Esophagus mucosa (tissue), 1 donor: Measurements from ENCODE around the gene RC3H1. TPM values are rescaled to one million over a fixed set of nuclear protein-coding genes. Genes with fewer than 3 reads are reported as not detected.
"Not testable (repeated sequence)": the region's sequence is repeated elsewhere in the genome, so short reads cannot be mapped to it uniquely, and the experiment has no call there.

Experiments
- ATAC-seq: fragments of 200-7000 bp; cut with Tn5 transposase; one replicate; pipeline ENCODE4 v1.9.1; 2020
- total RNA-seq: library from RNA; stranded (reverse); gene quantifications from one replicate; pipeline ENCODE4 v1.2.4, GENCODE V29; 2023
- donor health status: DM: yes; HTN: yes; CAD: no.

Gene RC3H1
- total RNA-seq, 1 donor from 2014 or later = 25.1 TPM

DNA sequence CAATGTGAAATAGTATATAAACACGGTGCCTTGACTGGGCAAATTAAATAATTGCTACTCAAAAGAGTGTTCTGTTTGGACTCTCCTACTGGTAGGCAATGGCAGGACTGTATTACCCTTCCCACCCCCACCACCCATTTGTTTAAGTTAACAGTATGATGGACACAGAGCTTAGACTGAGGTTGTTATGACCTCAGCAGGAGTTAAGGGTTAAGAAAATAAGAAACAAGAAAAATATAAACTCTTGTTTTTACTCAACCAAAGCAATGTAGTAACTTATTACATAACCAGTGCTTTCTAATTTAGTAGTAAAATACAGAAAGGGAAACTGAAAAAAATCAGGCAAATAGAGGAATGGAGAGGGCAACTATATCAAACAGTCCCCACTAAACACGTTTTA, 85.1 kb downstream of the RC3H1 start:
- ATAC-seq = no peak

DNA sequence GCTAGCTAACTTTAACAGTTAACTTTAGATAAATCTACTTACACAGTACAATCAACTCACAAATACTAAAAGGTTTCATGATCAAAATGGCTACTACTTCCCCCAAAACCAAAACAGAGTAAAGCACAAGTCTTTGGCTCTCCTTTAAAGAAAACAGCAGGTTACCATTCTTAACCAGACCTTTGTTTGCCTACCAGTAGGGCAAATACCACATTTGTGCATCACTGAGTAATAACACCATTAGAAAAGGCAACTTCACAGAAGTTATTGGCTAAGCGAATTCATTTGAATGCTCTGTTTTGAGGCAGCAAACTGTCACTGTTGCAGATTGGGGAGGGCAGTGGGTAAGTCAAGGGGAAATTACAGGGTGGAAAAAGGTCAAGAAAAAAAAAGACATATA, 87.7 kb downstream of the RC3H1 start:
- no peak for ATAC-seq

DNA sequence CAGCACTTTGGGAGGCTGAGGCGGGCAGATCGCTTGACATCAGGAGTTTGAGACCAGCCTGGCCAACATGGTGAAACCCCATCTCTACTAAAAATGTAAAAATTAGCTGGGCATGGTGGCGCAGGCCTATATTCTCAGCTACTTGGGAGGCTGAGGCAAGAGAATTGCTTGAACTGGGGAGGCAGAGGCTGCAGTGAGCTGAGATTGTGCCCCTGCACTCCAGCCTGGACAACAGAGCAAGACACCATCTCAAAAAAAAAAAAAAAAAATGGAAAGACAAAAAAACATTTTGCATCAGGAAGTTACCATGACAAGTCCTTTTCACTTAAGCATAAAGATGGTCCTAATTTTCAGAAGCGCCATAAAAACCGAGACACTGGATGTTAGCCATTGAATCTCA, 91.6 kb downstream of the RC3H1 start:
- not testable (repeated sequence) for ATAC-seq

DNA sequence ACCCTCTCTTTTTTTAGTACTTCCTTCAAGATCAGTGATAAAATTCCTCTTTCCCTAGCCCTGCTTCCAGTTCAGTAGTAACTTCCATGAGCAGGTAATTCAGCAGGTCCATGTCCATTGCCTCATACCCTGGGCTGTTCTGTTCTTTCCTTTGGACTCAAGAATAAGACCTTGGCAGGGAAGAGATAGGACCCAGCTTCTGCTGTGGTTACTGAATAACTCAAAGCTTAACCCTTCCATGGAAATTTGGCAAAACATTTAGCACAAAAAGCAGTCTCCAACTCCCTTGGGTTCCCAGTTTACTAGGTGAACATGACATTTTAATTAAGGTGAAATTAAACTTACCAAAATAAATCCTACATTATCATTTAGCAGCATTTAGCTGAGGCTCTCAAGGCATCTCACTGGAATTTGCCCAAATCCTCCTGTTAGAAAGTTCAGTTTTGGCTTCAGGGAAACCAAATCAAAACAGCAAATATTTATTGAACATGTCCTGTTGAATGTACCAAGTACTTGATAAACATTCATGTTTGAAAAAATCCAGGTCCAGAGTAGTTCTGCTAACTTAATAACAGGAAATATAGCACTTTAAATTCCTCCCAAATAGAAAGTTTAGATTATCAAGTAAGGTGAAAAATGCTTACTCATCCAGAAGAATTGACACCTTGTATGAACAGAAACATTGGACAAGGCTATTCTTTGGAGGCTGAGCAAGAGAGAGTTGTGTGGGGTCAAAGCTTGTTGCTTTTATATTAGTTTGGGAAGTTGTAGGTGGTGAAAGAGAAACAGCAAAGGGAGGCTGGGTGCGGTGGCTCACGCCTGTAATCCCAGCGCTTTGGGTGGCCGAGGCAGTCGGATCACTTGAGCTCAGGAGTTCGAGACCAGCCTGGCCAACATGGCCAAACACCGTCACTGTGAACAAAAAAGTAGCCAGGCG, 96.6 kb downstream of the RC3H1 start:
- no peak for ATAC-seq

DNA sequence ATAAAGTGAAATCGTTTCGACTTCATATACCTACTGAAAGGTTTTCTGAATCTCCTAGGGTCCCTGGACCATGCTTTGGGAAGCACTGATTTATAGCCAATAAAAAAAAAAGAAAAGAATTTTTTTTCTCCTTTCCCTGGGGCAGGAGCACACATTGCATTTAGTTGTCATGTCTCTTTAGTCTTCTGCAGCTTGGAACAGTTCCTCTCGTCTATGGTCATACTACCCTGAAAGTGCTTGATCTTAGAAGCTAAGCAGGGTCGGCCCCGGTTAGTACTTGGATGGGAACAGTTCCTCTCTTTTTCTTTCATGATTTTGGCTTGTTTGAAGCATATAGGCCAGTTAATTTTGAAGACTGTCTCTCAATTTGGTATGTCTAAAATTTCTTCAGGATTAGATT, 101.3 kb downstream of the RC3H1 start:
- no peak for ATAC-seq

DNA sequence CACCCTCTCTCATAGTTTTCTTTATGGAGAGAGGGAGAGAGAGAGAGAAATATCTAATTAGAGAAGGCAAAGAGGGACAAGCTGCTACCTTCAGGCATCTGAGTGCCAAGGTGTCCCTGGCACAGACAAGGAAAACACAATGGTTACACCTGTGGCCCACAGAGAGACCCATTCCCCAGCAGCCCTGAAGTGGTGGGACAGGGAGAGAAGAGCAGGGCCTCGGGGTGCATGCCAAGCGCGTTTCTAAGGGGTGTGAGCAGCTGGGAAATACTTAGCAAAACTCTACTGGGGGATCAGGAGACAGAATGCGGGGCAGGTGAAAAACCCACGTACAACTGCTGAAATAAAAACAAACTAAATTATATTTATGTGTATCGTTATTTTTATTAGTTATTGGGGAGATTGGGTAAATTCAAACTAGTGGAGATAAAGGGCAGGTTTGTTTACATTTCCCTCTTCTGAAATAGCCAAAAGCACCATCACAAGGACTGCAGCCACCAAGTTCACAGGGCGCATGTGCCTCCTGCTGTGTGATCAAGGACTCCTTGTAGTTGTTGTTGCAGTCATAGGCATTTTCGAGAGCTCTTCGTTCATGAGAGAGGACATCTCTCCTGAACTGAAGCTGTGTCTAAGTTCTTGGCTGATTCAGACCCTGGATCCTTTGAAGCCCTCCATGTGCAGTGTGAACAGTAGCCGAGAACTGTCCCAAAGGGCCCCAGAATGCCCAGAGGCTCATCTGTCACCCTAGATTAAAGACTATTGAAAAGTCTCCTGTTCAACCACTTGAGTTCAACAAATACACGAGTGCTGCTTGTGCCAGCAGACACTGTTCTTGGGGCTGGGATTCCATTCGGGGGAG, 104.3 kb downstream of the RC3H1 start:
- ATAC-seq = no peak

DNA sequence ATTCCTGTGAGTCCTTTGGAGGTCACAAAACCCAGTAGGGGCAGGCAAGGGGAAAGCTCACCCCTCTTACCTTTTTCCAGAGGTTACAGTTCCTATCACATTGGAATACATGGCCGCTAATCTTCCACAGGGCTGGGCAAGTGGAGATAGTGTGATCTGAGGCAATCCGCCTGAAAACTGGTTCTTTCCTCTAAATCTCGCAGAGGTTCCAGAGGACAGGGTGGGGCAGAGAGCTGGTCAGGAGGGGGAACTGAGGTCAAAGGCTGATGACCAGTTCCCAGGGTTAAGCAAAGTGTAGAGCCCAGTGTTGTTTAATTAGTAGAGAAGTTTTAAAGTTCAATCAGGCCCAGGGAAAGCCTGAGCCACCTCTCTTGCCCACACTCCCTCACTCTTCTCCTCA, 105.0 kb downstream of the RC3H1 start, which contains the start of gene SERPINC1:
SERPINC1 (minus strand) TSS at position 179 of the 400 bp plus-strand sequence; CDS start at position 111, 68 bp downstream.
- ATAC-seq = no peak

DNA sequence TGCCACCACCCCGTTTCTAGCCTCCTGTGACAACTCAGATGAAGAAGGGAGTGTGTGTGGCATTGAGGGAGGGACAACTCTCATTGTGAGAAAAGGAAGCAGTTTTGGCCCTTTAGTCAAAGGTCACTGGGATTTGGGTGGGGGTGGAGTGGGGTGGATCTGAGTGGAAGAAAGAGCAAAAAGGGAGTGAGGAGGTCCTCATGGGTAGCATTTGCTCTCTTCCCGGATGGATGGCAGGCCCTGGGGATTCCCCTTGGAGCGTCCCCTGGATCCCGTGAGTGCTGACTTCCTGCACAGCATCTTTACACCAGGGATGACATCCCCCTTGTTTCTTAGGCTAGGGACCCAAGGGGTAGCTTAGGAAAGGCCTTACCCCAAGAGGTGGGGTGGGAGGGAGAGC, 105.5 kb downstream of the RC3H1 start:
- no peak for ATAC-seq

DNA sequence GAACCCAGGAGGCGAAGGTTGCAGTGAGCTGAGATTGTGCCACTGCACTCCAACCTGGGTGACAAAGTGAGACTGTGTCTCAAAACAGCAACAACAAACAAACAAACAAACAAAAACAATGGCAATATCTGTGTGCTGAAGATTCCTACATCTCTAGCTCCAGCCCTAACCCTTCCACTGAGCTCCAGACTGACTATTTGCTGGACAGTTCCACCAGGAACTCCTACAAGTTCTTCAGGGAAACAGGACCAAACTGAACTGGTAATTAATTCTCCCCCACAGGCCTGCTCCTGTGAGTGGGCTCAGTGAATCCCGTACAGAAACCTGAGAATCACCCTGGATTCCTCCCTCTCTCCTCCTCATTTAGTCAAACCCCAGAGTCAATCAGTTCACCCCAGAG, 106.6 kb downstream of the RC3H1 start:
- no peak for ATAC-seq

DNA sequence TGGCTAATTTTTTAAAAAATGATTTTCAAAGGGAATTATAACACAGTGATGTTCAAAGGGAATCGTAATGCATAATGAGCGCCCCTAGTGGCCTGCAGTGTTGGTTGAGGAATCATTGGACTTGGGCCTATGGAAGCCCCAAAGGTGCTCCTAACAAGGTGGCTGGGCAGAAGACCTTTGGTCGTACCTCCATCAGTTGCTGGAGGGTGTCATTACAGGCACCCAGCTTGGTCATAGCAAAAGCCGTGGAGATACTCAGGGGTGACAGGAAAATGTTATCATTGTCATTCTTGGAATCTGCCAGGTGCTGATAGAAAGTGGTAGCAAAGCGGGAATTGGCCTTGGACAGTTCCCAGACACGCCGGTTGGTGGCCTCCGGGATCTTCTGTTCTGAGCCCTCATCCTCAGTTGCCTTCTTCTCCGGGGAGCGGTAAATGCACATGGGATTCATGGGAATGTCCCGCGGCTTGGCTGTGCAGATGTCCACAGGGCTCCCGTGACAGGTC, 107.7 kb downstream of the RC3H1 start:
- ATAC-seq = no peak

DNA sequence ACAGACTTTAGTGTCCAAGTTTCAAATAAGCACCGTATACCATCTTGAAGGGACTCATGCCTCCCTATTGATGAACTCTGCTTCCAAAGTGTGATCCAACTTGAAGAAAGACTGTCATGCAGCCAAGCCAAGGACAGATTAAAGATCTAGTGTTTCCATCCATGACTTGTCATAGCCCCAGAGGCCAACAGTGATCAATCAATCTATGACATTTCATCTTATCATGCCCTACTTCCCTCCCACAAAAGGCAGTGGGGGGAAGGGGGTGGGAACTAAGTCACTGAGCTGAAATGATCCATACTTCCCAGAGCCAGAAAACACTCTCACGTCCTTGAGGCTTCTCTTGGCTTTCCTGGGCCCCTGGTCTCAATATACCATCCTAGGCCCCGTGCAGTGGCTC, 109.0 kb downstream of the RC3H1 start:
- no peak for ATAC-seq

DNA sequence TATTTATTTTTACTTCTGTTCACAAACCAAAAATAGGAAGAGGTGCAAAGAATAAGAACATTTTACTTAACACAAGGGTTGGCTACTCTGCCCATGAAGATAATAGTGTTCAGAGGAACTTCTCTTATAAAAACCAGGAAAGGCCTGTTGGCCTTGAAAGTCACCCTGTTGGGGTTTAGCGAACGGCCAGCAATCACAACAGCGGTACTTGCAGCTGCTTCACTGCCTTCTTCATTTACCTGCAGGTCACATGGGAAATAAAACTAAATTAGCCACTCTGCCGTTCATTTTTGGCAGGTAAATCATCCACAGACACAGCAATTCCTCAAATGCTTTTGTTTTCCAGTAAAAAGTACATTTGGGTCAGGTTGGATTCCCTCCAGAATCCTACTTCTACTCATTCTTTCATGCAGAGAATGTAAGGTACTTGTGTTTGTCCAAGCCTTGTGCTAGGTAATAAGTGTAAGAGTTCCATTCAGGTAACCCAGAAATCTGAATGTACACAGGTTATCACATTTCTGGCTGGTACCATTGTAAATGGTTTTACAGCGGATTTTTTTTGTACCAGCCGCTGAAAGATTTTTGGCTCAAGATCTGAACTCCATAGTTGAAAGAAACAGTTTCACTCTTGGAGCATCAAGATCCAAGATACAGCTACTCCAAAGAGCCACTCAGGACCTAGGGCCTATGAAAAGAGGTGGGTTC, 118.2 kb downstream of the RC3H1 start:
- no peak for ATAC-seq

DNA sequence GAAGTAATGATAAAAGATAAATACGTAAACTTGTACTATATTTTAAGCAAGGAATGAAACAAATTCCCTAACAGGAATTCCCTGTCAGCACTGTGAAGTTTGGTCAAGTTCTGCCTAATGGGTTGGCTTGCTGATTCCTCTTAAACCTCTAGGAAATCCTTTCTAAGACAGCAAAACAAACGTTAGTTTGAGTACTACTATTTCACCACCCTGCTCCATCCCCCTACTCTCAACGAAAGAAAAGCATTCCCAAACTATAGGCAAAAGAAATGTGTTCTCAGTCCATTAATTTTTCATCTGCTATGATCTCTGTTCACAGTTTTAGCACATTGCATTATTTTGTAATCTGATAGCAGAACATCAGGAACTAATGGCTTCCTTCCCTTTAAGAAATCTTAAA, 121.2 kb downstream of the RC3H1 start:
- ATAC-seq = no peak

DNA sequence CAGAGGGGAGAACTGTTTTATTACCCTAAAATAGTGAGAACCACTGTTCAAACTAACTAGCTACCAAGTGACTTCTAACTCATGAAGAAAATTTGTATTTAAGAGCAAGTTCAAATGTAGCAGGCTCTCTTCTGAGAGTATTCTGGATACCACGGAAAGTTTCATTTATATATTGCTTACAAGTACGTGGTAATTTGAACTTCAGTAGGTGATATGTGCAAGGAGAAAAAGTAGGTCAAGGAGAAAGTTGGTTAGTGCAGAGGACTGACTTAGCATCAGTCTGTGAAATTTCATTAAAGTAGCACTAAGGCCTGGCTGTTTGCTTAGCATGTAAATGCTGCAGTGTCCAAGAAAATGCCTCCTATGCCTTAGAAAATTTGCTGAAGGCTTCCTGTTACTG, 121.7 kb downstream of the RC3H1 start:
- no peak for ATAC-seq

DNA sequence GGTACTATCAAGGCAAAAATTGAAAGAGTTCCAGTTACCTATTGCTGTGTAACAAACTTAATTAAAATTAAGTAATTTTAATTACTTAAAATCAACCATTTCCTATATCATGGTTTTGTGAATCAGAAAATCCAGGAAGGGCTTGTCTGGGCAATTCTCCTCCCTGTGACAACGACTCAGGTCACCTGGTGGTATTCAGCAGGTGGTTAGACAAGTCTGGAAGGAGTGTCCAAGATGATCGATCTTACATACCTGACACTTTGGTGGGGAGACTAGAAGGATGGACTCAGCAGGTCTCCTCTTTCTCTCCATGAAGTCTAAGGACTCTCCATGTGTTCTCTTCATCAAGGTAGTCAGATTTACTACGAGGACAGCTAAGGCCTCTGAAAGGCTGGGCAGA, 128.0 kb downstream of the RC3H1 start:
- ATAC-seq = peak; percentile 60

DNA sequence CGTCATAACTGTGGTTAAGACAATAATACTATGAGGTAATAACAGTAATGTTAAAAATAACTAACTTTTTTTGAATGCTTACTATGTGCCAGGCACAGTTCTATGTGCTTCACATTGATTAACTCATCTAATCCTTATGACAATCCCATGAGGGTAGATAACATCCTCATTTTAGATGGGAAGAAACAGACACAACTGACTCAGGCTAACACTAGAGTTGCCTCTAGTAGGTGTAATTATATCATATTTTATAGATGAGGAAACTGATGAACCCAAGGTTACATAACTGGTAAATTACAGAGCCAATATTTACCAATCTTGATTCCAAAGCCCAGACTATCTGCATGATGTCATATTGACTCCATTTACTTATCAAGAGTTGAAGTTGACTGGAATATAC, 128.5 kb downstream of the RC3H1 start:
- no peak for ATAC-seq

DNA sequence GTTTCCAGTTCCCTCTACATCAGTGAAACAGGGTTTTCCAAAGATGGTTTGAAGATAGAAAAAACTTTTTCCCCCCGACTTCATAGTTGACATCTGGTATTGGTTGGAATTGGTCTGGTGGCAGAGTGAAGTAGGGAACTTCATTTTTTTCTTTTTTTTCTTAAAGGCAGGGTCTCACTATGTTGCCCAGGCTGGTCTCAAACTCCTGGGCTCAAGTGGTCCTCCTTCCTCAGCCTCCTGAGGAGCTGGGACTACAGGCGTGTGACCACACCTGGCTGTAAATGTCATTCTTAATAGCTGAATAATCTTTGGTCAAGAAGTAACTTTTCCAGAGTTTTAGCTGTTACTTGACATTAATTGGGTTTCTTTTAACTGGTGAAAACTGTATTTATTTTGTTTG, 132.3 kb downstream of the RC3H1 start:
- ATAC-seq = no peak

DNA sequence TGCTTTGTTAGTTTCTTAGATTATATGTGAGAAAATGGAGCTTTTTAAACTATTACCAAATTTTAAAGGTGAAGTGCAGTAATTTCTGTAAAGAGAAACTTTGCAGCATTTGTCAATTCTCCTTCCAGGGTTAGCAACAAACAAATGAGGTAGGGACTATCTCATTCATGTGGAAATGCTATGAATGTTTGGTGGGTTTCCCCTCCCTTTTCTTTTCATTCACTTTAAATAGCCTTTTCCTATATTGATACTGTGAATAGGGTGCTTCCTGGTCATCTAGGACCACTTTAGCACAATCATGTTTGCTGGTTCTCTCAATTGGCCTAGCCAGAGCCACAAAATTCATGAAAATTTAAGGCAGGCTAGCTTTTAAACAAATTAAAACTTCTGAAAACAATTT, 133.4 kb downstream of the RC3H1 start:
- no peak for ATAC-seq

DNA sequence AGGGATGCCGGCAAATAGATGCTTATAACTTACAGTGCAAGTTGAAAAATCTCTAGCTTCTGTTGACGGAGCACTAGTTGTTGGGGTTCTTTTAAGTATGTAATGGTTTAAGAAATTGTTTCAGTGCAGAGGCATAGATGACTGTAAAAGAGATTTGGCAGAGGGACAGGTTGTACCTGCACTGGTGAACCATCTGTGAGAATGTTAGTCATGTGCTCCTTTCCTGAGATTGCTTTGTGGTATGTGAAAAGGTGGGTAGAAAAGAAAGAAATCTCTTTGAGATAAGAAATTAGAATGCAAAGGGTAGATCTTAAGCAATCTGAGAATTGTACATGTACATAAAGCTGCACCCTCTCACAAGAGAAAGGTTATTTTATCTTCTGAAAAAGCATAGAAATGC, 134.5 kb downstream of the RC3H1 start:
- no peak for ATAC-seq

DNA sequence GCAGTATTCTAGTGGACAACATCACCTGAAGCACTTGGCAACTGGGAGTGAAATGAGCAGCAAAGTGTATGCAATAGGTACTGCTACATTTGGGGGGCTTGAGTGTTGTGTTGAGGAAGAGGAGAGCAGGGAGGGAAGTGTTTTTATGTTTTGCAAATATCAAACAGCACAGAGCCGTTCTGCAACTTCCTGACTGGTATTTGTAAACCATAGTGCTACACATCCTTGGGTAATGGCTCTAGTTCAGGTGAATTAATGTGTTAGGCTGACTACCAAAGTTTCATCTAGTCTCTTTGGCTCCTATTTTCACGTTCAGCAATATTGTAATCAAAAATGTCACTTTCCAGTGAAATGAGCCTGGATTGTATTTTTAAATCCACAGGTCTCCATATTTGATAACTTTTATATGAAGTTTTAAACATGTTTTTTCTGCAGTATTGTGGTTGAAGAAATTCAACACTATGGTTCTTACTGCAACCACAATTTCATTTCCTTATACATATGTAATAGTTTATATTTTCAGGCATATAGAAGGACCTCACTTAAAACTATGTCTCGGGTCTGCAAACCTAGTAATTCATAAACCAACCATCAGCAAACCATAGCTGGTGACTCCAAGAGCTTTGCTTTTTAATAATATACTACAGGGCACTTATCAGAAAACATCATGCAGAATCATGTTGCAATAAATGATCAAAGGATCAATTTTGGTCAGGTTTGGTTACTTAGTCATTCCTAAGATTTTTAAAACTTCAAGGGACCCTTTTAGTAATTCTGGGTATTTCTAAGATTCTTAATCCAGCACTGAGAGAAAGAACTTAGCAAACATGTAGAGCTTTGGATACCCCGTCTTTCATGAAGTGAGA, 135.2 kb downstream of the RC3H1 start:
- ATAC-seq = no peak

DNA sequence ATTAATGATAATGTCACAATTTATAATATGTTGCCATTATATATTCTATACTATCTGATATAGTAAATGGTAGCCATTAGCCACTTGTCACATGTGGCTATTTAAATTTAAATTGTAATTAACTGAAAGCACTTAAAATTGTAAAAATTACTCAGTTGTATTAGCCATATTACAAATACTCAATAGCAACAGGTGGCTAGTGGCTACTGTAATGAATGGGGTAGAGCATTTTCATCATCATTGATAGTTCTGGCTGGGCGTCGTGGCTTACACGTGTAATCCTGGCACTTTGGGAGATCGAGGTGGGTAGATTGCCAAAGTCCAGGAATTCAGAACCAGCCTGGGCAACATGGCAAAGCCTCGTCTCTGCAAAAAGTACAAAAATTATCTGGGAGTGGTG, 137.5 kb downstream of the RC3H1 start:
- ATAC-seq = no peak
